Suprapubic skin (tissue), 4 donors: ENCODE measurements around the gene KLK2.

ENCODE experiments used
- CTCF ChIP-seq, 2 donors: fragments of 200-600 bp in 1 of 2; fragments of 450-650 bp in 1 of 2; sonication (generic) in 1 of 2; IDR thresholded peaks; one replicate each; pipeline ENCODE4 v1.5.1; 2016 to 2019; ENCODE audit warnings: antibody characterized with exemption in 2 of 2, mild to moderate bottlenecking in 1 of 2, moderate library complexity in 1 of 2
- EP300 ChIP-seq: sonication (generic); formaldehyde crosslinking; IDR thresholded peaks from one replicate; pipeline ENCODE4 v1.6.1; 2017; ENCODE audit warnings: antibody characterized with exemption
- POLR2AphosphoS5 ChIP-seq, 3 donors: sonication (generic); formaldehyde crosslinking; IDR thresholded peaks; one replicate each; pipeline ENCODE4 v1.6.1; 2017; ENCODE audit warnings: antibody characterized with exemption in 3 of 3

DNA sequence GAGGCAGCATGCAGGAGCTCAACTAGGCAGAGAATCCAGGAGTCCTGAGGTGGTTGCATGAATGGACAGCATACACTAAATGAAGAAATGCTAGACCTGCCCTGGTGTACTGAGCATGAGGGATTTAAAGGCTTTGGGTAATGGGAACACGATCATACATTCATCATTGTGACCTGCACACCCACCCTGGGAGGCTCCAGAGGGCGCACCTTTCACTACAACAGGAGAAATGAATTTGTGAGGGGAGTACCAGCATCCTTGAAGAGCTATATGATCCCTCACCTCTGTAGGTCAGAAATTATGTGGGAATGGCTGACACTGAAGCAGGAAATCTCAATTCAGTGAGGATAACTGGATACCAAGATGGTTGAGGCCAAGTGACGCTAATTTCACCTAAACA, 8.9 kb downstream of the KLK2 start:
- TF ChIP-seq CTCF (IDR thresholded peaks at IDR 0.05) (no peak), EP300 (no peak), POLR2AphosphoS5 (IDR thresholded peaks at IDR 0.05) (no peak)
